ENCODE measurements around the gene PLCD1. TPM values are rescaled to one million over a fixed set of nuclear protein-coding genes. Genes with fewer than 3 reads are reported as not detected.

Gene PLCD1
- total and polyA plus RNA-seq, 12 donors: 9.7 to 97.3 (median 29.2) TPM

- intact Hi-C loops (cut with DNase I): loop anchor here in 1 of 2 donors (10.0 kb wide), 1 partner anchor 112 kb away; no protein-coding TSS in a partner anchor
- H3K27ac ChIP-seq: no peak overlapping the region
- WGBS, 4 donors: 67 to 96% (median 93%) methylated on average over 1 to 6 of the region's 6 CpGs
These were observed 27.1 kb downstream of the PLCD1 start for GRCh38 chr3:38002291-38002876.

GRCh38 chr3:38001456-38002081 lies 27.9 kb downstream of the PLCD1 start:
- no peak for TF ChIP-seq CTCF (IDR thresholded peaks at IDR 0.05)
- Histone ChIP-seq H3K9me3 (replicated peaks in 1 of 3) (no peaks in the 10 kb centered on the region), H3K27ac (no peak overlapping the region), H3K36me3 (replicated peaks in 1 of 2) (peaks cover 0 to 14% of the 10 kb centered on the region in 2 donors), H3K27me3 (no peaks in the 10 kb centered on the region), H3K4me1 (replicated peaks in 1 of 2) (peaks cover 4 to 8% of the 10 kb centered on the region in 2 donors), H3K4me3 (no peak overlapping the region)
- 83 to 91% (median 89%) methylated on average over 6 to 9 of the region's 9 CpGs for WGBS, 4 donors
- intact Hi-C loops (cut with DNase I): loop anchor here in 1 of 2 donors (10.0 kb wide), 1 partner anchor 113 kb away; no protein-coding TSS in a partner anchor
- peak in 3 of 7 donors; percentile 6 to 24 (median 16) for DNase-seq

More at GRCh38 chr3:38002291-38002876, 27.1 kb downstream of the PLCD1 start:
- Histone ChIP-seq H3K4me3 (no peak overlapping the region), H3K27me3 (no peaks in the 10 kb centered on the region), H3K9me3 (replicated peaks in 1 of 3) (no peaks in the 10 kb centered on the region), H3K4me1 (replicated peaks in 1 of 2) (peaks cover 4 to 8% of the 10 kb centered on the region in 2 donors), H3K36me3 (replicated peaks in 1 of 2) (peaks cover 0 to 14% of the 10 kb centered on the region in 2 donors)
- DNase-seq: peak in 3 of 7 donors; percentile 6 to 14 (median 13)
- TF ChIP-seq CTCF (IDR thresholded peaks at IDR 0.05) (no peak), POLR2A (IDR thresholded peaks at IDR 0.05) (no peak)

GRCh38 chr3:38000965-38001455 lies 28.4 kb downstream of the PLCD1 start:
- WGBS, 4 donors: 94 to 100% (median 94%) methylated on average over 1 to 6 of the region's 6 CpGs
- Histone ChIP-seq H3K9me3 (replicated peaks in 1 of 3) (no peaks in the 10 kb centered on the region), H3K4me1 (replicated peaks in 1 of 2) (peaks cover 4 to 8% of the 10 kb centered on the region in 2 donors), H3K27me3 (no peaks in the 10 kb centered on the region), H3K4me3 (no peak overlapping the region), H3K27ac (no peak overlapping the region), H3K36me3 (replicated peaks in 1 of 2) (peaks cover 0 to 10% of the 10 kb centered on the region in 2 donors)
- peak in 2 of 7 donors; percentile 7 to 13 for DNase-seq
- TF ChIP-seq POLR2A (IDR thresholded peaks at IDR 0.05) (no peak), CTCF (IDR thresholded peaks at IDR 0.05) (no peak)
- intact Hi-C loops (cut with DNase I): loop anchor here in 1 of 2 donors (10.0 kb wide), 1 partner anchor 114 kb away; no protein-coding TSS in a partner anchor

- peak in 2 of 7 donors; percentile 6 to 12 for DNase-seq
- no peaks in the 10 kb centered on the region for H3K9me3 ChIP-seq (replicated peaks in 1 of 3)
- intact Hi-C loops (cut with DNase I): loop anchor here in 1 of 2 donors (10.0 kb wide), 1 partner anchor 114 kb away; no protein-coding TSS in a partner anchor
- H3K36me3 ChIP-seq (replicated peaks in 1 of 2): peaks cover 0 to 10% of the 10 kb centered on the region in 2 donors
- no peaks in the 10 kb centered on the region for H3K27me3 ChIP-seq
- H3K4me3 ChIP-seq: no peak overlapping the region
- TF ChIP-seq POLR2A (IDR thresholded peaks at IDR 0.05): no peak
- TF ChIP-seq CTCF (IDR thresholded peaks at IDR 0.05): no peak
- H3K27ac ChIP-seq: no peak overlapping the region
- H3K4me1 ChIP-seq (replicated peaks in 1 of 2): peaks cover 4 to 8% of the 10 kb centered on the region in 2 donors
- 86 to 96% (median 93%) methylated on average over 6 of the region's 6 CpGs for WGBS, 4 donors
These were observed 29.1 kb downstream of the PLCD1 start for GRCh38 chr3:38000242-38000916.
